Stimulated activated CD8-positive, alpha-beta memory T cell treated with anti-CD3 and anti-CD28 coated beads, Interleukin-4, amount 100 ng/mL, for 48 hours (primary cell): ENCODE measurements around the gene SMC3.
"Not testable (repeated sequence)": the region's sequence is repeated elsewhere in the genome, so short reads cannot be mapped to it uniquely, and the experiment has no call there.

Experiments used
- DNase-seq: peaks from one replicate; pipeline ENCODE4 v3.0.0-alpha.2; 2020

Gene SMC3

GRCh38 chr10:110597476-110597875 is 30.0 kb downstream of the SMC3 start:
- DNase-seq: no peak

DNA sequence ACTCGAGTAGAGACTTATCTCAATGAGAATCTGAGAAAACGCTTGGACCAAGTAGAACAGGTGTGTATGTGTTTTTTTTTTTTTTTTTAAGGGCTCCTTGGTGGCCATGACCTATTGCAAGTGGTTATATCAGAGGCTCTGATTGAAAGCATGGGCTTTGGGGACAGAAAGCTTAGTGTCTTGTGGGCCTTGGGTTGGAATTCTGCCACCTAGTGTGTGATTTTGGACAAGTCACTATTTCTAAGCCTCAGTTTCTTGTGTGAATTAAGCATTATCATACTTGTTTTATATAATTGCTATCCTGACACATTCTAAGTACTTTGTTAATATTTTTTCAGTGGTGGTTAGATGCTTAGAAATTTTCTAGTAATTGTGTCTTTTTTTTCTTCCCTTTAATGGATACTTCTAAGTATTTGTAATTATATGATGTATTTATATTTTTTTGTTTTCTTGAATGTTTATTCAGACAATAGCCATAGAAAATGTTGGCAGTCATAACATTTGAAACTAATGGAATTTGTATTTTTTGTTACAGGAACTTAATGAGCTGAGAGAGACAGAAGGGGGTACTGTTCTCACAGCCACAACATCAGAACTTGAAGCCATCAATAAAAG is 33.1 kb downstream of the SMC3 start:
- DNase-seq: no peak

DNA sequence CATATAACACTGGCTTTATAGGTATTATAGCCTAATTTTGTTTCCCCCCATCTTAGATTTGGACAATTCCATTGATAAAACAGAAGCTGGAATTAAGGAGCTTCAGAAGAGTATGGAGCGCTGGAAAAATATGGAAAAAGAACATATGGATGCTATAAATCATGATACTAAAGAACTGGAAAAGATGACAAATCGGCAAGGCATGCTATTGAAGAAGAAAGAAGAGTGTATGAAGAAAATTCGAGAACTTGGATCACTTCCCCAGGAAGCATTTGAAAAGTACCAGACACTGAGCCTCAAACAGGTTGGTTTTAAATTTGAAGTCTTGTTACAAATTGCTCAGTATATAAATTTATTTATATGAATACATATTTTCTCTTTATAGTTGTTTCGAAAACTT is 34.1 kb downstream of the SMC3 start:
- no peak for DNase-seq

DNA sequence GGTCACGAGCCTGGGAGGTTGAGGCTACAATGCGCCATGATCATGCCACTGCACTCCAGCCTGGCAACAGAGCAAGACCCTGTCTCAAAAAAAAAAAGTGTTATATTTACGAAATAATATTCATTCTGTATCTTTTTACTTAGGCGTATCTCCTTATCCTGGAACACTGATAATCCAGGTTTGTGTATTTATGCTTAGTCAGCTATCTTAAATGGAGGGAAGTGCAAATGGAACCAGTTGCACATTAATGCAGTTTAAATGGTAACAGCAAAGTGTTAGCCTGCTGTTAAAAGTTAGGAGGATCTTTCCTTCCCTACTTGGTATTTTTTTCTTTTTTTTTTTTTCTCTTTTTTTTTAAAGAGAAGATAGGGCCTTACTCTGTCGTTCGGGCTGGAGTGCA is 40.6 kb downstream of the SMC3 start:
- DNase-seq: no peak

- no peak for DNase-seq
Observed at GRCh38 chr10:110609605-110610004, 42.1 kb downstream of the SMC3 start.

DNA sequence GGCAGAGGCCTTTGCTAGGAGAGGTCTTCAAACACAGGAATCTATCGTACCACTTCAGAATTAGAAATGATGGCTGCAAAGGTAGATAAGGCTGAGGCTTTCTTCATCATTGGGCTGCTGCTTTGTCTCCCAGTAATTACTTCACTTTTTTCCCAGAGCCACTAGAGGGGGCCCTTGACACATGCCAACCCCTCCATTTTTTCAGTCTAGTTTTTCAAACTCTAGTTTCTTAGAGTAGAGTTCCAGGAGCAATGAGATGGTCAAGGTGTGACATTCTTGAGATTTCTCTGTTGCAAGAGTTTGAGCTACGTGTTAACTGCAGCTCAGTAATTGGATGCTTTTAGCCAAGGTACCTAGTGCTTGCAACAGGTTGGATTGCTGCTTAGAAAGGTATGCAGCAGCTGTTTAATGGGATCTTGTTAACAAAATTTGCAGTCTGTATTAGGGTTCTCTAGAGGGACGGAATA is 42.8 kb downstream of the SMC3 start:
- DNase-seq: peak; percentile 52

GRCh38 chr10:110610781-110611180 is 43.3 kb downstream of the SMC3 start:
- not testable (repeated sequence) for DNase-seq

DNA sequence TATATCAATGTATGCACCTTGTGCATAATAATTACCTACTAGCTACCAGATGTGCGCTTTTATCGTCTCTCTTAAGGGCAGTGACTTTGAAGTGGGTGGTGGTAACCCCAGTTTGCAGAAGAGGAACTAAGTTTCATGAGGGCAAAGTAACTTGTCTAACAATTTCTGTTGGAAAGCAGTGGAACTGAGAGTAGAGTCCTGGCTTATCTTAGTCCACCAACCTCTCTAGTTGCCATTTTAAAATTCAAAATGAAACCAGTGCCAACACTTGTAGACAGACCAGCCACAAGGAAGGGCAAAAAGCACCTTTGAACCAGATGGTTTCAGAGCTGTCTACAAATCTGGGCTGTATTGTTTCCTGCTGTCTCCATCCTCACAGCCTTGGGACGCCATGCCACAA is 44.6 kb downstream of the SMC3 start:
- DNase-seq: no peak

GRCh38 chr10:110612629-110613028 is 45.1 kb downstream of the SMC3 start:
- no peak for DNase-seq

GRCh38 chr10:110613341-110613995 is 46.0 kb downstream of the SMC3 start:
- peak; percentile 48 for DNase-seq

GRCh38 chr10:110613996-110614495 is 46.6 kb downstream of the SMC3 start:
- no peak for DNase-seq

DNA sequence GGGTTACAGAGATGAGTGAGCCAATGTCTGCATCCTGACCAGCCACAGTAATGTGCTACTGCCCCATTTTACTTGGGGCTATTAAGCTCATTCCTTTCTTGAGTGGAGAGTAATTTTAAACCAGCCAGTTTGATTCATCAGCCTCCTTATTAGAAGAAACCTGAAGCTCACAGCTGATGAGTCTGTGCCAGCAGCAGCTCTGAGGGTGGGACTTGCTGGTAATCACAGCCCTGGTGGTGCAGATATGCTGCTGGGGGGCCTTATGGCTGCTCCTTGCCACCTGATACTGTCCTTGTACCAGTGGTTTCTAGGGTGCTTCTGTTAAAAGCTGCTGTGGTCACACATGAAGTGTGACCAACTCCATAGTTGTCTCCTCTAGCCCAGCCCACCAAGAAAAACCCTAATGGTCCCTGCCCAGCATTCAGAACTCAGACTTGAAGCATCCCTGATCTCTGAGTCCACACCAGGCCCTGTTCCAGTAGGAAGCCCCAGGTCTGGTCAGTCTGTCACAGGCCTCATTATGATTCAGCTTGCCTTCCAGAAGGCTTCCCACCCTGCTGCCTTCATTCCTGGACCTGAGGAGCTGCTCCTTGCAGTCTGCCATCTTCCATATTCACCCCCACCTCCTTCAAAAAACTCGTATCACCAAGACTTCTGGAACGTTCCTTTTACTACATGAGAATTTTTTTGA is 47.7 kb downstream of the SMC3 start:
- DNase-seq: no peak

- no peak for DNase-seq
Observed at GRCh38 chr10:110616493-110617033, 49.1 kb downstream of the SMC3 start.

DNA sequence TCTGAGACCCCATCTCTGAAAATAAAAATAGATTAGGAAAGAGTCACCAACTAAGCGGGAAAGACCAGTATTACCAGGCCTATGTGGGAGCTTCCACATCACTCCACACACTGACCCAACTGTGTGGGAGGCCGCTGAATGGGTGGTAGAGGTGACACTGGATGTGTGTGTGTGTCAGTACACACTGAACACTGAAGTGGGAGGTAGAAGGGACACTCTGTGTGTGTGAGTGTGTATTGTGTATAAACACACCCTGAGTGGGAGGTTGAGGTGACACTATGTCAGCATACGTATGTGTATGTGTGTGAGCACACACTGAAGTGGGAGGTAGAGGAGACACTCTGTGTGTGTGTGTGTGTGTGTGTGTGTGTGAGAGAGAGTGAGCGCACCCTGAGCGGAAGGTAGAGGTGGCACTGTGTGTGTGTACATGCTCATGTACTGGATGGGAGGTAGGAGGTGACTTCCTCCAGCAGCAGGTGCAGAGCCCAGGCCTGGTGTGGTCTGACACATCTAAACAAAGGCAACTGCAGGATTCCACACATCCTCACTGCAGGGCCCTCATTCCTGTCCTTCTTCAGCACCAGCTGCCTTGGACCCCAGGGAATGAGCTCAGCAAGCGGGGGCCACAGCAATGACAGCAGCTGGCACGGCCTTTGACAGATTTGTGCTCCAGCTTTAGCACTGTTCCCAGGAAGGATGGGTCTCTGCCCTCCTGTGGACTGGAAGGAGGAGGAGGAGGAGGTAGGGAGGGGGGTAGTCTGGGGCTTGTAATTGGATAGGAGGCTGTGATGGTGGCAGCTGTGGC is 50.1 kb downstream of the SMC3 start:
- DNase-seq: no peak

DNA sequence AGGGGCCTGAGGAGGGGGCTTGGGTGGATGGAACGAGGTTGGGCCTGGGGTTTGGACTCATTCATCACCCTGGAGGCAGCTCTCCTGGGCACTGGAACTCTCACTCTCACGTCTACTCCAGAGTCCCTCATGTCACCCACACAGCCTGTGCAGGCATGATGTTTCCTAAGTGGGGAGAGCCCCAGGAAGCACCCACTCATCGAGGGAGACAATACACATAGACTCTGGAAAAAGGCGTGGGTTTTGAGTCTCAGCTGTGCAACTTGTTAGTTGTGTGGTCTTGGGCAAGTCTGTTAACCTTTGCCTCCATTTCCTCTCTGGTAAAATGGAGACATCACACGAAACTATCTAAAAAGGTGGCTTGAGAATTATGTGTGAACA is 50.7 kb downstream of the SMC3 start:
- peak; percentile 49 for DNase-seq

DNA sequence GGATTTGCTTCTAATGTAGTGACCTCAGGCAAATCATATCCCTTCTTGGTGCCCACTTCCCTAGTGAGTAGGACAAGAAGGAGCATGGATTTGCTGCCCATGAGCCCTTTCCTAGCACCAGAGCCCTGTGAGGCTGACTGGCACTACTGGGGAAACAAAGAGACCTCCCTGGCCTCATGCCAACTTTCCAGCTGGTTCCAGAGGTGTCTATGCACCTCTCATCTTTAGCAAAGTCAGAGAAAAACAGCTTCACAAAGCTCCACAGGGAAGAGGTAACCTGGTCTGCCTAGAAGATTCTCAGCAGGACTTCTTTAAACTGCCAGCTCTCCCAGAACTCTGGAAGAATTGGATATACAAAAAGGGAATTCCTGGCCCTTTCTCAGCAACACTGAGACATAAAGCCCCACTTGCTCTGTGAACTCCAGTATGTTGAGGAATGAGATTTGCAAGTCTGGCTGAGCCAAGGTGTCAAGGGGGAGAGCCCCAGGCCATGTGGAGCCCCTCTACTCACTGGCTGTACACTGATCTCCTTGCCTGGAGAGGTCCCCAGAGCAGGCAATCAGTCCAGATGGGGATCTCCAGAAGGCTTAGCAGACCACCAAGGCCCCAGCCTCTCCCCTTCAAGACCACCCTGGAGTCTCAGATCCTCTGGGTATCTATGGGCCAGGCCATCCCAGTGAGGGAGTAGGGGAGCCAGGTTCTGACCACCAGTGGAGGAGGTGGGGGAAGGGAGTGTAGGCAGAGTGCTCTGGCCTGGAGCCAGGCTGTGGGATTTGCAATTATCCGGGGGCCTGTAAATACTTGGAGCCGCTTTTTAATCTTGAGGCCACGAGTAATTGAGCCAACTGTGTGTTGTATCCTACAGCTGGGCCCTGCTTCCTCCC is 52.3 kb downstream of the SMC3 start:
- no peak for DNase-seq

DNA sequence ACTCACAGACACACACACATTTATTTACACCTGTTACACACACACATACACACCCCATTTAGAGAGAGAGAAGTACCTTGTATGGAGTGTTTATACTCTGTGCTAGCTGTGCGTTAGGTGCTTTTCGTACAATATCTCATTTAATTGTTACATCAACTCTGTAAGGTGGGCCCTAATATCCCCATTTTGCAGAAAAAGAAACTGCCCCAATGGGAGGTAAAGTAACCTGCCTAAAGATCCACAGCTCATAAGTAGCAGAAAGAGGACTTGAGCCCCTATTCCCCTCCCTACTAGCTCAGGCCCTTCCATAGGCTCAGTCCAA is 52.9 kb downstream of the SMC3 start:
- no peak for DNase-seq

DNA sequence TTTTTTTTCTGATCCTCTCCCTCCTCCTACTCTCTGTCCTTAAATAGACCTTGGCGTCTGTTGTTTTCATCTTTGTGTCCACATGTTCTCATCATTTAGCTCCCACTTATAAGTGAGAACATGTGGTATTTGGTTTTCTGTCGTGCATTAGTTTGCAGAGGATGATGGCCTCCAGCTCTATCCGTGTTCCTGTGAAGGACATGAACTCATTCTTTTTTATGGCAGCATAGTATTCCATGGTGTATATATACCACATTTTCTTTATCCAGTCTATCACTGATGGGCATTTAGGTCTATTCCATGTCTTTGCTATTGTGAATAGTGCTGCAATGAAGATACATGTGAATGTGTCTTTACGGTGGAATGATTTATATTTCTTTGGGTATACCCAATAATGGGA is 55.8 kb downstream of the SMC3 start:
- DNase-seq: not testable (repeated sequence)

DNA sequence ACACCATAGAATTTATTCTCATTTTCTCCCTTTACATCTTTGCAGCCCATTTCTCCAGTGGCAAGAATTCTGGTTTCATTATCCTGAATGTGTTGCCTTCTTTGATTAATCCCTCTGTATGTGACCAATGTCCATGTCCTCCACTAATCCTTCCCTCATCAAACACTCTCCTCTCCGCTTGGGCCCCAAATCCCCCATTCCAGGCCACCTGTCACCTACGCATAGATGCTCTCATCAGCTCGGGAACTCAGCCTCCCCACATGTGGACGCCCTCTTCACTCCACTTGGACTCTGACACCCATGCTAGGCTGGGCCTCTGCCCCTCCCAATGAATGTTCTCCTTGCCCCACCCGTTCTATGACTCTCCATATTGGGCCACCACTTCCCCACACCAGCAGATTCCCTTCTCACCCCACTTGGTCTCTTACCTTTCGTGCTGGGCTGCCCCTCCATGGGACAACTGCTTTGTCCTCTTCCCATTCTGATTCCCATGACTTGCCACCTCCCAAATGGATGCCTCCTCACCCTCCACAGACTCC is 57.9 kb downstream of the SMC3 start:
- DNase-seq: no peak

- DNase-seq: no peak
Observed at GRCh38 chr10:110625951-110626855, 58.7 kb downstream of the SMC3 start.

GRCh38 chr10:110628161-110628560 is 60.7 kb downstream of the SMC3 start:
- DNase-seq: no peak
